ENCODE measurements around the gene TCERG1L.

Gene TCERG1L

DNA sequence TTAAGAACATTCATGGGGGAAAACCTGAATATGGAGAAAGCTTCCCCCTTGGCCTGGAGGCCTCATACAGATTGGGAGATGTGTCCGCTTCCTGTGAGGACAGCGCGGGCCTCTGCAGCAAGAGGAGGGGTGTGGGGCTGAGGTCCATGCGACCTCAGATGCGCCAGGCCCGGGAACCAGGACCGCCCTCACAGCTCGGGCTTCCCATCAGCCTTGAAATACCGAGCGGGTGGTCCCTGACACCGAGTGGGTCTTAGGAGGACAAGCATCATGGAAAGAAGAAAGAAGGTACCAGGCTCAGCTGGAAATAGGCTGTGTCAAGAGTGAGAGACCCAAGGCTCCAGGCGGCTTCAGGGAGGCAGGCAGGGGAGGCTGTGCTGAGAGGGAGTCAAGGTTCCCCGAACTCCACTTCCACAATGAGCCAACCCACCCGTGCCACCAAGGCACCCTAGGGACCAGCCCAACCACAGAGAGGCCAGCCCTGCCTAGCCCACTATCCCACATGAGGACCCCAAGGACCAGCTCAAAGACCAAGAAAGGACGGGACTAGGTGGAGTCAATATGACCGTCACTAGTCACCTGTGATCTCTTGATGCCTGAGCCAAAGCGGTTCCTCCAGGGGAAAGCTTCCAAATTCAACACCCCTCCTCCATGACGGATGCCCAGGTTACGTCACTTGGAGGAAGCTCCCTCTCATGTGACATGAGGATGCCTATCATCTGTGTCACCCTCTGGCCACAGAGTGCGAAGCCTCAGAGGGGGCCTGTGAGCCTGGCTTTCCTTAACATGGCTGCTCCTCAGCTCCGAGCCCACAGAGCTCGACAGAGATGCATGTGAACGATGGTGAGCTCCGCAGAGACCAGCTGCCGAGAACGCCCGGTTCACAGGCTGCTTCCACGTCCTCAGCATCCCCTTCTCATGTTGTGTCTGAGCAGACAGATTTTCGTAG is 103.7 kb downstream of the TCERG1L start:
- DNase-seq (ENCODE audit: low read depth) = no peak

DNA sequence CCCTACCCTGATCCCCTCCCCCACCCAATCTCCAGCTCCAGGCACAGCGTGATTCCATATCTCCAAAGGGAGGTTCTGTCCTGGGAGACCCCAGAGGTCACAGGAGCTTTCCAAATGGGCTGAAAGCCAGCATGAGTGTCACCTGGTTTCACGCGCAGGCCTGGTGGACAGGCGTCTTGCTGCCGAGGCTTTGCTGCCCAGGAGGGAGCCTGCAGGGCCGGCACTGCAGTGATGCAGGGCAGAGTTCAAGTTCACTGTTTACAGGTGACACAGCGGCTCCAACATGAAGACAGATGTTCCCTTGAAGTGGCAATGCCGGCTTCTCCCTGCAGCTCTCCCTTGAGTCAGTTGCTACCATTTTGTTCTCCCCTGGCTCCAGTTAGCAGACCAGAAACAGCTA is 104.3 kb downstream of the TCERG1L start:
- DNase-seq (ENCODE audit: low read depth) = no peak

DNA sequence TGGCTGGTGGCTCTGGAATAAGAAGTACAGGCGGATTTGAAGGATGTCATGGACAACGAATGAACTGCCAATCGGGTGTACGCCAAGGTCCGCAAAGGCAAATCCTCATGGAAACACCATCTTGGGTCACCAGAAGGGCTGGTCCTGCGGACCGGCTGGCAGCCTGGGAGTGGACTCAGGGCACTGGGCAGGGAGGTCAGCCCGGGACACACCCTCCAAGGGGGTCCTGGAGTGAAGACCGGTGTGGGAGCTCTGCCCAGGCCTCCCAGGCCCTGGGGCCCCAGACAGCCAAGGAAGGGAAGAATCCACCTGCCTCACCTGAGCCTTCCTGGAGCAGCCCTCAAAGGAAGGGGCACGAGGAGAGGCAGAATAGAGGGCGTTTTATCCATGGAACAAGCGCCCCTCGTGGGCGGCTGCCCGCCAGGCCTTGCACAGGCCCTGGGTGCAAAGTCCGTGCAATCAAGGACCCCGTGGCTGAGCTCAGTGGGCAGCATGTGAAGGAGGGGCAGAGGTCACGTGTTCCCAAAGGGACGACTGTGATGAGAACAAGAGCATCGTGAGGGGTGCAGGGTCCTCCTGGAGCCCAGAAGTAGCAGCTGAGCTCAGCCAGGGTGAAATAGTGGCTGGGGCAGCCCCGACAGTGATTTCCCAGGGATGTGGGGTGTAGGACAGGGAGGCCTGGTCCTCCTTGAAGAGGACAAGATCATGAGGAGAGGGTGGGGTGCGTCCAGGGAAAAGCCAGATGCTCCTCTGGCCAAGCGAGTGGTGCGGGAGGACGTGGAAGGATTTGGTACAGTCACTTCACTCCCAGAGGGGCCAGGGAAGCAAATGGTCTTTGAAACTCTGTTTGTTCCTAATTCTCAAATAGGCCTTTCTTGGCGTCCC is 105.2 kb downstream of the TCERG1L start:
- no peak for DNase-seq (ENCODE audit: low read depth)

DNA sequence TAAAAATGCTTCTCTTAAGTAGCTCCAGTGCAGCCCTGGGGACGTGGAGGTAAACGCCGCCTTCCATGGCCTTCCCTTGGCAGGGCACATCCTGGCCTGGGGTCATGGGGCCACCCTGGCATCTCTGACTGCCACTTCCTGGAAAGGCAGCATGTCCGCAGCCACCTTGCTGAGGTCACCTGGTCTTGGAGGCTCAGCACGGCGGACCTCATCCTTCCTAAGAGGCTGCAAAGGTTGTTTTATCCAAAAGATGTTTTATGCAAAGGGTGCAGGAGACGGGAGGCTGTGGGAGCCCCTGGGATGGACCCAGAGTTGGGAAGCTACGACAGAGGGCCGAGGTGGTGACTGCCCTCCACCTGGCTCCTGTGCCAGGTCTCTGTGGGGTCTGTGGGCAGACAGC is 106.0 kb downstream of the TCERG1L start:
- no peak for DNase-seq (ENCODE audit: low read depth)

DNA sequence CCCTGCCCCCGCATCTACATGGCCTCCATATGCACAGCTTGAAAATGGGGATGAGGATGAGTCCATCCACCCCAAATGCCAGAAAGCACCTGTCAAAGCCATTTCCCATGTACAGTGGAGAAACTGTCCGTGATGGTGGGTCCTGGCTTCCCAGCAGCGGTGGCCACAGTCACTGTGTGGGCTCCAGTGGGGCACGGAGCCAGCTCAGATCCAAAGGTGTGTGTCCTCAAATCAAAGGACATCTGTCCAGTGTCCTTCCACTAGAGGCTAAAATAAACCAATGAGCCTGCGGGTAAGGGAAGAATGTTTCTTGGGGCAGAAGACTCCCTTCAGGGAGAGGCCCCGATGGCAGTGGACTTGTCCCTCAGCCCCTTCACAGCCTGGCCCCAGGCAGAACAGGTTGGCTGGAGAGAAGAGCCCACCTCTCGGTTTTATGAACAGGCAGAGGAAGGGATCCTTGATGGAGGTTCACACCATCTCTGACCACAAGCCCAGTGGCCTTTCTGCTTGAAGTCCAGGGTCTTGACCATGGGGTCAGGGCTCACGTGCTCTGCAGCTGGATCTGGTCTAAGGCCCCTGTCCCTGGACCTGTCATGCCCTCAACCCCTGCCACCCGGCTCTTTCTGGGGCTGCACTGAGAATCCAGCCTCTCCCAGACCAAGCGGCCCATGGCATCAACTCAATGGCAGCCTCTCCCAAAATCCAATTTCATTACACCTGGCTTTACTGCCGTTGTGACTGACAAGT is 106.9 kb downstream of the TCERG1L start:
- DNase-seq (ENCODE audit: low read depth) = no peak

DNA sequence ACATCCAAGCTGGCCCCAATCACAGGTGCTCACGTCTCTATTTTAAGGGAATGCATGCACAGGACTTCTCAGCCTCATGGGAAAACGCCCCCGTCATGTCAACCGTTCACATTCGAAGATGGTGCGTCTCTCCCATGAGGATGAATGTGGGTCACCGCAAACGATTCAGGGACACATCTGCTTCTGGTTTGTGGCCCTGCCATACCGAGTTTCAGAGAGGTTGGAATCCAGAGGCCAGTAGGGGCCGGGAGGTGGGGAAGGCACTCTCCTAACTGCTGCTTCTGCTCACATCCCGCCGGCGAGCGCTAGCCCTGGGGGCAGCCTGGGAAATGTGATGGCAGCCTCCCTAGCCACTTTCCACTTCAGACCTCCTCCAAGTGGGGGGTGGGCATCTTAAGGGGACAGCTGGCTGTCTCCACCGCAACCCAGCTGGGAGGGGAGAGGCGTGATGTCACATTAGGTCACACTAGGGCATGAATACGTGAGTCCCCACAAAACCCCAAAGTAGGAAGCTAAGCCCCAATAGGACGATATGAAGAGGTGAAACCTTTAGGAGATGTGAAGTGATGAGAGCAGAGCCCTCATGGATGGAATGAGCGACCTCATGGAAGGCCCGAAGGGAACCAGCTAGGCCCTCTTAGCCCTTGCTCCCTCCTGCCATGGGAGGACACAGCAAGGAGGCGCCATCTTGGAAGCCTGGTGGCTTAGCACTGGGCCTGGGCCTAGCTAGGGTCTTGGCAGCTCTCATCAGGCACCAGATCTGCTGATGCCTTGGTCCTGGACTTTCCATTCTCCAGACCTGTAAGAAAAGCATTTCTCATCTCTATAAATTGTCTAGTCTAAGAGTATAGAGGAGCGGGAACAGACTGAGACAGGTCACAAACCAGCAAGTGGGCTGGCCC is 107.8 kb downstream of the TCERG1L start:
- DNase-seq (ENCODE audit: low read depth) = no peak

DNA sequence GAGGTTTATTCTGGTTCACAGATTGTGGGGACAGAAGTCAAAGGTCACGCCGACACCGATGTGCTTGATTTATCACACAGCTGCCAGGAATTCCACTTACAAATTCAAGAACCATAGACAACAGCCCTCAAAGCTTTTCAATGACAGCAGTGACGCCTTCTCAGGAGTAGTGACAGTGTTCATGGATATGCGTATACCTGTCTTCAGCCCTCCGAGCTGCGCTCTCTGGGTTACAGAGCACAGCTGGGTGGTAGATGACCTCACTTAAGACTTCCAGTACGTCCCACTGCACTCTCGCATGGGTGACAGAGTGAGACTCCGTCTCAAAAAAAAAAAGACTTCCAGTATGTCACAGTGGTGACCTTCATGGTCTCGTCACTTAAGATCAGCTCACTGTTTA is 108.5 kb downstream of the TCERG1L start:
- DNase-seq (ENCODE audit: low read depth) = no peak

DNA sequence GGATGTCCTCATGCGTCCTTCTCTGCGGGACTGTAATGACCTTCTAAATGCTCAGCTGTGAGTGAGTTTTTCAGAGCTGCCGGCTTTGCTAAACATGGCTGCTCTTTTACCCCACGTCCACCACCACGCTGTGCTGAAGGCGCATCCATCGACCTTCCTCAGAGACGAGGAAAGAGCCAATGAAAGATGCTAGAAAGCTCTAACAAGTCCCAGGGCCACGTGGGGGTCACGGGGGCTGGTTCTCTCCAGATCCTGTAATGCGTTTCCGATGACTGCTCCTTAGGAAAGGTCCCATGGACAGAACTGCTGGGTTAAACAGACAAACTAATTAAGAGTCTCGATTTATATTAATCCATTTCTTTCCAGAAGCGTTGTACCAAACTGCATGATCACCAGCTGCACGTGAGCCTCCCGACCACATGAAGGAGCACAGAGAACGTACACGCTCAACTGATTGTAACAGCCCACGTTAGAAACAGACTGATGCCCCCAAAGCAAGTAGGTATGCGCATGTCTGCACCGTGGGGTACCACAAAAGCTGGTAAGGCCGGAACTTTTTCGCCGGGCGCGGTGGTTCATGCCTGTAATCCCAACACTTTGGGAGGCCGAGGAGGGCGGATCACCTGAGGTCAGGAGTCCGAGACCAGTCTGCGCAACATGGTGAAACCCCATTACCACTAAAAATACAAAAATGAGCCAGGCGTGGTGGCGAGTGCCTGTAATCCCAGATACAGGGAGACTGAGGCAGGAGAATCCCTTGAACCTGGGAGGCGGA is 109.6 kb downstream of the TCERG1L start:
- no peak for DNase-seq (ENCODE audit: low read depth)

DNA sequence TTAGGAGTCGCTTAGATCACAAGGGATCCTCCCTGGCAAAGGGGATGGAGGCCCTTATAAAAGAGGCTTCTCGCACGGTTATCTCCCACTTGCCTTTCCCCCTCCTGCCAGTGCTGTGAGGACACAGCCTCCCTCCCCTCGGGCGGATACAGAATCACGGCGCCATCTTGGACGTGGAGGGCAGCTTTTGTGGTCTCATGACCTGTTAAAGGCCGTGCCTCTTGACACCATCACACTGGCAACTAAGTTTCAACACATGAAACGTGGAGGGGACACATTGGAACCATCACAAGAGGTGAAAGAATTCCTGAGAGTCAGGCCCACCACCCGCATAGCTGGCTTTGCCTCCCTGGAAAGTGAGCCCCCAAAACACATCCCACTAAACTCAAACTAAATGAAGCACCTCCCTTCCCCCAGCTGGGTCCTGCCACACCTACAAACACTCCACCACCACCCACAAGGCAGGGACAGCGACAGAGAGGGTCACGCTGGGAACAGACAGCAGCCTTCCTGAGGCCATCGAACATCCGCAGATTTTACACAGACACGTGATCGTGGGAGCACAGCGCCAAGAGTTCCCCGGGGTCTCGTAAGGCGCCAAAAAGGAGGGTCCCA is 110.6 kb downstream of the TCERG1L start:
- no peak for DNase-seq (ENCODE audit: low read depth)

DNA sequence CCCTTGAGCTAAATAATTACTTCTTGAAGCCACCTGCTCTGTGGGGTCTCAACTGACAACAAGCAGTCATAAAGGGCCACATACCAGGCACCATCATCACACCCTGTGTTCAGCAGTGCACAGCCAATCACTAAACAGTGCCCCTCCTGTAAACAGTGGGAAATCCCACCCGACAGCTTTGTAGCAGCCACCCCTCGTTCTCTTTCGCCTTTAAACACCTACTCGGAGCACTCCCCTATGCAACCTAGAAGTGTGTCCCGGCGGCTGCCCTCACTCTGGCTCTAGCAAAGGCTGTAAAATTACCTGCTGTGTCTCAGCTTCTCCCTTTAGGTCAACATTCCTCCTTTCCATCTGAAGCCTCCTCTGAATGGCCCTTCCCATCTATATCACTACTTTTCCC is 111.9 kb downstream of the TCERG1L start:
- DNase-seq (ENCODE audit: low read depth) = no peak

DNA sequence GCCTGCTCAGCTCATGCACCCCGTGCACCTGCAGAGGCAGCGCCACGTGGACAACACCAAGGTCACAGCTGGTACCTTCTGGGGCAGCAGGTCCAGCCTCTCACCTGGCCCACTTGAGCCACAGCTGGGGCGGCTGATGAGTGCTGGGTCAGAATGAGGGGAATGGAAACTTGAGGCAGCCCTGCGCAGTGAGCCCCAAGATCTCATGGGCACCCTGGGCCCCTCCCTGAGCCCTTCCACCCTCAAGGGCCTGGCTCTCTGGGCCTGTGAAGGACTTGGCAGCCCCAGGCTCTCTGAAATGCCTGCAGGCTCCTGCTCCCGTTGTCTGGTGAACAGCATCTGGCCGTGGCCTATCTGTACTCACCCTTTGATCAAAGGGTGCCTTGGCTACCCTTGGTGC is 112.7 kb downstream of the TCERG1L start:
- DNase-seq (ENCODE audit: low read depth) = no peak

DNA sequence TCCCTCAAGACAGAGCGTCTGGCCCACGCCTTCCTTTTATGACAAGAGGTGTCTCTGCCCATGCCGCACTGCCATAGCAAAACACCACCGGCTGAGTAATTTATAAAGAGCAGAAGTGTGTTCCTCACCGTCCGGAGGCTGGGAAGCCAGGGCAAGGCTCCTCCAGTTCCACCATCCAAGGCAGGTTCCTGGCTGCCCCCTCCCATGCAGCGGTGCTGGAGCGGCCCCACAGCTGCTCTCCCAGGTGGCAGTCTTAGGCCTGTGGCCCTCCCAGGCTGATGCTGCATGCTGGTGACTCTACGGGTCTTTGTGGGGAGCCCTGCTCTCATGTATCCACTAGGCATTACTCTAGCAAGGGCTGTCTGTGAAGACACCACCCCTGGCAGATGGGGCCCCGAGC is 113.1 kb downstream of the TCERG1L start:
- no peak for DNase-seq (ENCODE audit: low read depth)

DNA sequence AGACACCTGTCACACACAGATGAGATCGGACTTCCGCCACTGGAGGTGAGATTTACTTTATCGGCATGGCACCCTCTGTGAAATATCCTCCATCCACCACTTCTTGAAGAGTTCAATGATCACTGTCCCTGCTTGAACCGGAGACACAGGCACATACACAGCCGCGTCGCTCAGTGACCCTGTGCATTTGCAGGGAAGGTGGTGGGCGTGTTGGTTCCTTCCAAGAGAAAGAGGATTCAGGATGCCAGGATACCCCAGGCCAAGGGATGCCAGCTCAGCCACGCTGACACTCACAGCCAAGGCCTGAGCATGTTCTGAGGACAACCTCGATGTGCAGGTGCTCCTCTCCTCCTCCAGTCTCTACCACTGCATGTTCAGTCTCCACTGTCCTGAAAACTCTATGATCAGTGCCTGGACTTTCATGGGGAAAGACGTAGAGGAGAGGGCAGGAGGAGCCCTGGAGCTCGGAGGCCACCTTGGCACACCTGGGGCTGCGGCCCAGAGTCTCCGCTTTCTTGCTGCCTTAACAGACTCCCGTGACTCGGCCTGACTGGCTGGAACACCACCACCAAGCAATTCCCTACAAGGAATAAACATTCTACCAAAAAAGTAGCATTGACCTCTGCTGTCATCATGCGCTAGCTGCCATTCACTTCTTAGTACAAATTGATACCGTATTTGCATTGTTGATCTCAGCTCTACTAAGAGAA is 115.2 kb downstream of the TCERG1L start:
- DNase-seq (ENCODE audit: low read depth) = no peak

DNA sequence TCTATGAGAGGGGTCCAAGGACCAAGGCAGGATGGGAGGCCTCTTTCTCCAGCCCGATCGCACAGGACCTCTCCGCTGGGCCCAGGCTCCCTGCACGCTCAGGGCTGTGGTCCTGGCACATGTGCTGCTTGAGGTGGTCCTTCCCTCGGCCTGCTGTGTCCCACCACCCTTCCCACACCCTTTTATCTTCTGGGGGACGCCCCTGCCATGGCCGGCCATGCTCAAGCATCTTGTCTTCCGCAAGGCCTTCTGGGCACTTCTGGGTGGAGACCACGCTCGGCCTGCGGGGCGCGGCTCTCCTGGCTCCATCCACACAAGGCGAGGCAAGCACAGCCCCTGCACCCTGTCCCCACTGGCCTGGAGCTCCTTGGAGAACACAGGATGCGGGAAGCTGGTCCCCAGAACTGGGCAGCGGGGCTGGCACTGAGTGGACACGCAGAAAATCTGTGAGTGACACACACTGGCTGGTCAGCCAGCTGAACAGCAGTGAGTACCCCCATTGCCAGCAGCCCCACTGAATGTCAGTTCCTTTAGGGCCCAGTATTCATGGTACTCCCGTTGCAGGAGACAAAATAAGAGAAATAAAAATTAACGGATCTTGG is 115.9 kb downstream of the TCERG1L start:
- no peak for DNase-seq (ENCODE audit: low read depth)

DNA sequence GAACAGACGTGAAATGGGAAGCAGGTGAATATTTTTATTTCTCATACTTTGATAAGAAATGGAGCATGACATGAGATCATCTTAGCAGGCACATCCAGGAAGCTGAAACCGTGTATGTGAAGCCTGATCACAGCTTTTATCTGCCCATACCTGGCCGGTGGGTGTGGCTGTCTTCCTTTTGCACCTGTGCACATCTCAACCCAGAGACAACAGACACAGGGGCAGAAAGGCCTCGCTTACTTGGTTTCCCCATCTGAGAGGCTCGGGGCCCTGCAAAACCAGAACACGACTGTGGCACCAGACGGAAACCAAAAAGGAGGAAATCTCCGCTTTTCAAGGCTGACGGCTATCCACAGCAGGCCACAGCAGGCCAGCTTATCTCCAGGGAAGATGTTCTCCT is 116.4 kb downstream of the TCERG1L start:
- no peak for DNase-seq (ENCODE audit: low read depth)

DNA sequence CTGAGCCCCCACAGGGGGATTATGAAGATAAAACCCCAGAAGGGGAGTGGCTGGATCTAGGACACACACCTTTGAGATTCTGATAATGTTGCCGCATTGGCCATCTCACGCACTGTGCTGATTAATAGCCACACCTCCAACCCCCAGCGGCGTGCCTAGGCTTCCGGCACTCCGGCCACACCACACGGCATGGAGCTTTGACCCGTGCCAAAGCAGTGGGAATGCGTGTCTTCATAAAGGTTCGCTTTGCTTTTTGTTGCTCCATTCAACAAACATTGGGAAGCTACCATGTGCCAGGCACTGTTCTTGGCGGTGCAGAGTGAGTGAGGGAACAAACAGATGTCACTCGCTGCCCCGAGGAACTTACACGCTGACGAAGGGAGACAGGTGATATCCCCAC is 117.6 kb downstream of the TCERG1L start:
- no peak for DNase-seq (ENCODE audit: low read depth)

DNA sequence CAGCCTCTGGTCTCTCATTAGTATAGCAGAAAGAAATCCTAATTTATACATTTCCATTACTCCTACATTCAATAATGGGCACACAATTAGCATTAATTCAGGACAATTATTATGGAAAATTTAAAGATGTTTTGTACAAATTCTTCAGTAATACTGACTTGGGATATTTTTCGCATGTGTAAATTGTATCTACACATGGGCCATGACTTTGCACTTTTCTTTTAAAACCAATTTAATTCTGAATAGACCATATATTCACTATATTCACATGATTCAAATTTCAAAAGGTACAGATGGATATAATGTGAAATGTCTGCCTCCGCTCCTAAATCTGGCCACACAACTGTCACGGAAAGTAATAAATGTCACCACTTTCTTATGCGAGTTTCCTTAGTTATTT is 123.0 kb downstream of the TCERG1L start:
- no peak for DNase-seq (ENCODE audit: low read depth)

DNA sequence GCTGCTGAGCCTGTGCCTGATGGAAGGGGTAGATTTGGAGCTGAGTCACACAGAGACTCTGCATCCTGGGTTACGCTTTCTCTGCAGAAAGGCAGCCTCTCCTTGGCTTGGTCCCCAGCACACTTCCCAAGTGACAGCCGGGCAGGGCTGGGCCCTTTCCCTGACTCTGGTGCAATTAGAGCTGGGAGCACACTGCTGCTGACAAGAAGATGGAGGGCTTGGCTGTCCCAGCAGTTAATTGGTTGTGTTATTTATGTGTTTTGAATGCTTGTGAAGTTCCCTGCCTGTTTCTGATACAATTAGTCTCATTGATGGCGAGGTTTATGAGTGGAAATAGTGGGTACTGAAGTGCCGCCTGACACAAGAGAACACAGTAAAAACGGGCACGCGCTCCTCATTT is 123.6 kb downstream of the TCERG1L start:
- DNase-seq (ENCODE audit: low read depth) = no peak

DNA sequence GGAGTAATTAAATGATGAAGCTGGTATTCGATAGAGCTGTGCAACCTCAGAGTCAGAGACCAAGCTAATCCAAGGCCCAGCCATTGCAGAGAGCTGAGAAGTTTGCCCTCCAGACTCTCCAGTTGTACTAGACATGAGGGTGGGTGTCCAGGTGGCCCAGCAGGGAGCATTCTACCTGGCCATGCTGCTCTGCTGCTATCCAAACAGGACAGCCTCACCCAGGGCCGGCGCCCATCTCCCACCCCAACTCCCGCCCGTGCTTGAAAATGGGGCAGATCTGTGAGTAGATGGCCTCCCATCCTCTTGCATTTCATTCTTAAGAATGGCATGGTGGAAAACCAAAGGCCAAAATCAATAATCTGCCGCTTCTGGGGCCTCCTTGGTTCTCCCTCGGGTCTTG is 124.2 kb downstream of the TCERG1L start:
- DNase-seq (ENCODE audit: low read depth) = no peak

Data from CMK (cell line).